KMS-11 (cell line): ENCODE measurements around the gene FOLR2.
A peak's percentile ranks its signal among the peaks of the same experiment; 100 is the strongest.

Experiments
- H2AFZ ChIP-seq: fragments of 200-600 bp; sonication (generic); 2 replicates; pipeline ENCODE4 v1.6.1; 2016; ENCODE audit warnings: antibody characterized with exemption, mixed run types, low read depth
- H3K27ac ChIP-seq: fragments of 200-600 bp; sonication (generic); 2 replicates; pipeline ENCODE4 v1.6.1; 2016; ENCODE audit warnings: mild to moderate bottlenecking, mixed run types
- H3K27me3 ChIP-seq: fragments of 200-600 bp; sonication (generic); 2 replicates; pipeline ENCODE4 v1.6.1; 2017; ENCODE audit warnings: mild to moderate bottlenecking, low read depth, mixed run types, moderate library complexity; ENCODE audit not compliant: insufficient read depth
- H3K36me3 ChIP-seq: fragments of 200-600 bp; sonication (generic); 2 replicates; pipeline ENCODE4 v1.6.1; 2017; ENCODE audit warnings: mild to moderate bottlenecking, mixed run types; ENCODE audit not compliant: insufficient read depth
- H3K4me1 ChIP-seq: fragments of 200-600 bp; sonication (generic); 2 replicates; pipeline ENCODE4 v1.6.1; 2016; ENCODE audit warnings: mild to moderate bottlenecking, low read depth, mixed run types; ENCODE audit not compliant: poor library complexity, severe bottlenecking
- H3K4me2 ChIP-seq: fragments of 200-600 bp; sonication (generic); 2 replicates; pipeline ENCODE4 v1.7.0; 2016; ENCODE audit warnings: mild to moderate bottlenecking, mixed run types
- H3K4me3 ChIP-seq: fragments of 200-600 bp; sonication (generic); IDR thresholded peaks from 2 replicates; pipeline ENCODE4 v1.6.1; 2017; ENCODE audit warnings: low read depth, low read length, mixed read lengths; ENCODE audit not compliant: insufficient read depth
- H3K79me2 ChIP-seq: fragments of 200-600 bp; sonication (generic); 2 replicates; pipeline ENCODE4 v1.6.1; 2016; ENCODE audit warnings: low read depth, mixed run types; ENCODE audit not compliant: insufficient read depth
- H3K9ac ChIP-seq: fragments of 200-600 bp; sonication (generic); 2 replicates; pipeline ENCODE4 v1.6.1; 2016; ENCODE audit warnings: mild to moderate bottlenecking, mixed run types
- H4K20me1 ChIP-seq: fragments of 200-600 bp; sonication (generic); 2 replicates; pipeline ENCODE4 v1.6.1; 2016; ENCODE audit warnings: mild to moderate bottlenecking, mixed run types; ENCODE audit not compliant: insufficient read depth
- CTCF ChIP-seq: fragments of 200-600 bp; sonication (generic); conservative IDR thresholded peaks from 2 replicates; pipeline ENCODE4 v1.6.1; 2017; ENCODE audit warnings: low read depth, mild to moderate bottlenecking, antibody characterized with exemption, low read length, moderate library complexity, mixed read lengths

FOLR2 gene

GRCh38 chr11:72253392-72253791, 36.8 kb downstream of the FOLR2 start:
- Histone ChIP-seq H3K79me2 (no peaks in the 10 kb centered on the region), H3K36me3 (no peaks in the 10 kb centered on the region), H3K4me2 (no peak overlapping the region), H4K20me1 (no peaks in the 10 kb centered on the region), H2AFZ (no peak overlapping the region), H3K4me1 (peaks cover 15% of the 10 kb centered on the region), H3K4me3 (no peak overlapping the region), H3K9ac (no peak overlapping the region), H3K27me3 (no peaks in the 10 kb centered on the region), H3K27ac (no peak overlapping the region)
- no peak for TF ChIP-seq CTCF

GRCh38 chr11:72254299-72254993, 37.9 kb downstream of the FOLR2 start:
- Histone ChIP-seq H4K20me1 (no peaks in the 10 kb centered on the region), H3K27me3 (no peaks in the 10 kb centered on the region), H2AFZ (no peak overlapping the region), H3K27ac (no peak overlapping the region; the same call in 1 of the 2 replicates), H3K4me3 (no peak overlapping the region), H3K9ac (no peak overlapping the region), H3K4me1 (peaks cover 15% of the 10 kb centered on the region), H3K79me2 (no peaks in the 10 kb centered on the region), H3K36me3 (no peaks in the 10 kb centered on the region), H3K4me2 (peak overlapping the region; percentile 23; the same call in 1 of the 2 replicates)
- TF ChIP-seq CTCF = no peak

- peaks cover 15% of the 10 kb centered on the region for H3K4me1 ChIP-seq
- no peaks in the 10 kb centered on the region for H3K36me3 ChIP-seq
- no peak overlapping the region for H3K4me3 ChIP-seq
- no peak for TF ChIP-seq CTCF
- H3K27me3 ChIP-seq = no peaks in the 10 kb centered on the region
- no peaks in the 10 kb centered on the region for H3K79me2 ChIP-seq
- no peak overlapping the region for H3K27ac ChIP-seq
- H3K4me2 ChIP-seq = no peak overlapping the region
- H4K20me1 ChIP-seq = no peaks in the 10 kb centered on the region
- no peak overlapping the region for H2AFZ ChIP-seq
- H3K9ac ChIP-seq = no peak overlapping the region
These were observed 41.0 kb downstream of the FOLR2 start for GRCh38 chr11:72257570-72257969.

- no peak overlapping the region for H2AFZ ChIP-seq
- H3K79me2 ChIP-seq = no peaks in the 10 kb centered on the region
- H3K4me1 ChIP-seq = peaks cover 14% of the 10 kb centered on the region
- H3K4me2 ChIP-seq = no peak overlapping the region
- H3K9ac ChIP-seq = no peak overlapping the region
- no peaks in the 10 kb centered on the region for H3K27me3 ChIP-seq
- no peak overlapping the region for H3K27ac ChIP-seq
- H3K4me3 ChIP-seq = no peak overlapping the region
- H4K20me1 ChIP-seq = no peaks in the 10 kb centered on the region
- no peak for TF ChIP-seq CTCF
- H3K36me3 ChIP-seq = no peaks in the 10 kb centered on the region
These were observed 42.9 kb downstream of the FOLR2 start for GRCh38 chr11:72259490-72259889.
